H9 (cell line): ENCODE measurements around the gene PSMB7. TPM values are rescaled to one million over a fixed set of nuclear protein-coding genes. Genes with fewer than 3 reads are reported as not detected.
A peak's percentile ranks its signal among the peaks of the same experiment; 100 is the strongest.

Experiments used
- DNase-seq: peaks from one replicate; pipeline ENCODE4 v3.0.0-alpha.2; 2017
- H2AFZ ChIP-seq: one replicate; pipeline ENCODE4 v1.6.1; 2013; ENCODE audit warnings: mild to moderate bottlenecking, low read length, control low read depth, moderate library complexity
- H2AK5ac ChIP-seq: 2 replicates; pipeline ENCODE4 v1.6.1; 2013; ENCODE audit warnings: low read length, control low read depth, mixed read lengths; ENCODE audit not compliant: insufficient read length
- H2BK120ac ChIP-seq: one replicate; pipeline ENCODE4 v1.6.1; 2013; ENCODE audit warnings: low read depth, mild to moderate bottlenecking, low read length, control low read depth, inconsistent platforms; ENCODE audit not compliant: poor library complexity, severe bottlenecking
- H2BK12ac ChIP-seq: 2 replicates; pipeline ENCODE4 v1.6.1; 2013; ENCODE audit warnings: low read length, control low read depth, mixed read lengths, low read depth; ENCODE audit not compliant: insufficient read length
- H2BK15ac ChIP-seq: 2 replicates; pipeline ENCODE4 v1.6.1; 2013; ENCODE audit warnings: low read depth, low read length, control low read depth
- H2BK20ac ChIP-seq: one replicate; pipeline ENCODE4 v1.6.1; 2013; ENCODE audit warnings: low read depth, mild to moderate bottlenecking, low read length, control low read depth, inconsistent platforms; ENCODE audit not compliant: poor library complexity, severe bottlenecking
- H2BK5ac ChIP-seq: 2 replicates; pipeline ENCODE4 v1.6.1; 2013; ENCODE audit warnings: low read length, control low read depth, mixed read lengths; ENCODE audit not compliant: insufficient read length
- H3K14ac ChIP-seq: 2 replicates; pipeline ENCODE4 v1.6.1; 2013; ENCODE audit warnings: low read length, control low read depth; ENCODE audit not compliant: insufficient read depth
- H3K18ac ChIP-seq: 2 replicates; pipeline ENCODE4 v1.6.1; 2013; ENCODE audit warnings: low read depth, mild to moderate bottlenecking, mixed read lengths, low read length, control low read depth; ENCODE audit not compliant: insufficient read length
- H3K23ac ChIP-seq: 2 replicates; pipeline ENCODE4 v1.6.1; 2013; ENCODE audit warnings: low read length, control low read depth, mixed read lengths, low read depth; ENCODE audit not compliant: insufficient read length
- H3K23me2 ChIP-seq: 2 replicates; pipeline ENCODE4 v1.6.1; 2013; ENCODE audit warnings: low read depth, mild to moderate bottlenecking, mixed read lengths, low read length, control low read depth; ENCODE audit not compliant: insufficient read length, poor library complexity, severe bottlenecking
- H3K27ac ChIP-seq: 2 replicates; pipeline ENCODE4 v1.5.1; 2013; ENCODE audit warnings: low read length, control low read depth, mixed read lengths, low read depth; ENCODE audit not compliant: insufficient read length
- H3K27me3 ChIP-seq: 2 replicates; pipeline ENCODE4 v1.6.1; 2013; ENCODE audit warnings: low read length, control low read depth, inconsistent platforms; ENCODE audit not compliant: insufficient read depth
- H3K4ac ChIP-seq: 2 replicates; pipeline ENCODE4 v1.6.1; 2013; ENCODE audit warnings: low read depth, mild to moderate bottlenecking, control low read depth, inconsistent platforms, low read length, moderate library complexity
- H3K4me1 ChIP-seq: 2 replicates; pipeline ENCODE4 v1.6.1; 2013; ENCODE audit warnings: low read length, control low read depth, inconsistent platforms; ENCODE audit not compliant: insufficient read depth
- H3K4me2 ChIP-seq: 2 replicates; pipeline ENCODE4 v1.6.1; 2013; ENCODE audit warnings: low read length, control low read depth, mixed read lengths; ENCODE audit not compliant: insufficient read length, insufficient read depth
- H3K56ac ChIP-seq: 2 replicates; pipeline ENCODE4 v1.6.1; 2013; ENCODE audit warnings: low read depth, mild to moderate bottlenecking, mixed read lengths, low read length, control low read depth; ENCODE audit not compliant: insufficient read length
- H3K79me1 ChIP-seq: 2 replicates; pipeline ENCODE4 v1.6.1; 2013; ENCODE audit warnings: low read depth, mild to moderate bottlenecking, moderate library complexity, low read length, control low read depth, inconsistent platforms; ENCODE audit not compliant: insufficient read depth, poor library complexity, severe bottlenecking
- H3K79me2 ChIP-seq: 2 replicates; pipeline ENCODE4 v1.6.1; 2013; ENCODE audit warnings: low read length, control low read depth, inconsistent platforms; ENCODE audit not compliant: insufficient read depth
- H3K9ac ChIP-seq: 2 replicates; pipeline ENCODE4 v1.6.1; 2013; ENCODE audit warnings: low read length, control low read depth, mixed read lengths; ENCODE audit not compliant: insufficient read length; ENCODE audit errors: extremely low read depth
- H3K9me3 ChIP-seq: one replicate; pipeline ENCODE4 v1.6.1; 2013; ENCODE audit warnings: low read depth, low read length, inconsistent platforms; ENCODE audit not compliant: control insufficient read depth
- H3T11ph ChIP-seq: one replicate; pipeline ENCODE4 v1.6.1; 2013; ENCODE audit warnings: mild to moderate bottlenecking, low read length, control low read depth, inconsistent platforms
- H4K20me1 ChIP-seq: one replicate; pipeline ENCODE4 v1.6.1; 2013; ENCODE audit not compliant: control insufficient read depth, insufficient read length, insufficient read depth
- H4K5ac ChIP-seq: 2 replicates; pipeline ENCODE4 v1.6.1; 2013; ENCODE audit warnings: low read depth, mild to moderate bottlenecking, mixed read lengths, low read length, control low read depth; ENCODE audit not compliant: insufficient read length
- H4K8ac ChIP-seq: replicated peaks from 2 replicates; pipeline ENCODE4 v1.6.1; 2013; ENCODE audit warnings: low read length, control low read depth, mixed read lengths, low read depth; ENCODE audit not compliant: insufficient read length
- H4K91ac ChIP-seq: 2 replicates; pipeline ENCODE4 v1.6.1; 2013; ENCODE audit warnings: low read depth, mild to moderate bottlenecking, moderate library complexity, mixed read lengths, low read length, control low read depth; ENCODE audit not compliant: insufficient read length
- H3K27ac Mint-ChIP-seq, 3 experiments: 2 replicates in 2 of 3; 3 replicates in 1 of 3; pipeline ENCODE4 v1.8.0; 2020 to 2021; ENCODE audit warnings: mixed read lengths in 3 of 3, mild to moderate bottlenecking in 1 of 3, moderate library complexity in 1 of 3
- H3K27me3 Mint-ChIP-seq: 2 replicates; pipeline ENCODE4 v1.8.0; 2021; ENCODE audit warnings: low read depth, mild to moderate bottlenecking, moderate library complexity, mixed read lengths
- H3K36me3 Mint-ChIP-seq, 3 experiments: 2 replicates in 2 of 3; 3 replicates in 1 of 3; pipeline ENCODE4 v1.8.0; 2020 to 2021; ENCODE audit warnings: low read depth in 3 of 3, mixed read lengths in 3 of 3; ENCODE audit not compliant: insufficient read depth in 1 of 3
- H3K4me1 Mint-ChIP-seq, 2 experiments: 2 replicates each; pipeline ENCODE4 v1.8.0; 2020; ENCODE audit warnings: mixed read lengths in 2 of 2
- H3K4me3 Mint-ChIP-seq, 2 experiments: 2 replicates in 1 of 2; 3 replicates in 1 of 2; pipeline ENCODE4 v1.8.0; 2020 to 2021; ENCODE audit warnings: mild to moderate bottlenecking in 2 of 2, mixed read lengths in 2 of 2, moderate library complexity in 1 of 2
- H3K9me3 Mint-ChIP-seq, 2 experiments: 2 replicates in 1 of 2; 3 replicates in 1 of 2; pipeline ENCODE4 v1.8.0; 2020; ENCODE audit warnings: mild to moderate bottlenecking in 2 of 2, mixed read lengths in 2 of 2, moderate library complexity in 1 of 2
- WGBS: extraction: QIAGEN DNeasy Blood & Tissue Kit; methylation state at CpG from one replicate; pipeline ENCODE4 v1.1.7; 2013; ENCODE audit warnings: missing lambda C conversion rate, low lambda C conversion rate, mixed read lengths; ENCODE audit not compliant: insufficient read length; ENCODE audit errors: extremely low coverage; 5-methylcytosine and 5-hydroxymethylcytosine counted together
- total RNA-seq: library from RNA; stranded (reverse); gene quantifications from 2 replicates; pipeline ENCODE4 v1.2.1, GENCODE V29; 2021
- TF ChIP-seq, protein P1 (sequence below): fragments of 200-600 bp; sonication (generic); conservative IDR thresholded peaks from 3 replicates; pipeline ENCODE4 v1.8.0; 2021; ENCODE audit warnings: antibody characterized with exemption, mild to moderate bottlenecking

PSMB7 gene
- total RNA-seq, 1 experiment from 2014 or later, result 209 TPM

DNA sequence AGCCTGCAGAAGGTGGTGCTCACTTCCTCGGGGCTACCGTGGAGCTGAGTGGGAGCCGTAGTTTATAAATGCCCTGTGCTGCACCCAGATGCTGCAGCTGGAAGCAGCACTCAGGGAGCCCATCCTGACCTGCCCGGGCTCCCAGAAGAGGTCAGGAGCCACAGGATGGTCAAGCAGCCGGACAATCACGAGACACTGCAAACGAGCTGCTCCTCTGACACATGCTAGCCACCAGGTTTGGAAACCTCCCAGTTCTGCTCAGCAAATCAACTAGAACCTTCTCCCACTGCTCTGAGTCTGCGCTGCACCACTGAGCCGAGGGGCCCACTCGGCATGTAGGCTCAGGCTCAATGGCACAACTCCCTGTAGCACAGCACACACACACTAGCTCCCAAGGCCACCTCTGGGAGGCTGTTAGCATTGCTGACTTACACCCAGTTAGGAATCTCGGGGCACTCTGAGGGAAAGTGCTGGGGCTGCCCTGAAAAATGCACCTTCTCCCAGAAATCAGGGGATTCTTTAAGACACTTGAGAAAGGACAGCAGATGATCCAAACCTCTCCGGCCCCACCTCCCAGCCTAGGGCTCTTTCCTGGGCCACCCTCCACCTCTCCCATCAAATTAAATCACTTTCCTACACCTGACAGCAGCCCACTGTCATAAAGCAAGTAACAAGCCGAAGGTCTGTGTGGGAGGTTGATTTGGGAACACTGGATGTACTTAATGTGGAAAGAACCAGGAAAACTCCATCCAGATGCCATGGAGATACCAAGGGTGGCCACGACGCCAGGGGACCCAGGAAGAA lies 59.1 kb downstream of the PSMB7 start:
- H3K18ac ChIP-seq, result no peak overlapping the region
- no peaks in the 10 kb centered on the region for H3K27me3 ChIP-seq
- H3K14ac ChIP-seq, result no peak overlapping the region
- H3K79me1 ChIP-seq, result peaks cover 9% of the 10 kb centered on the region
- no peaks in the 10 kb centered on the region for H3K23me2 ChIP-seq
- no peak overlapping the region for H3K56ac ChIP-seq
- H3T11ph ChIP-seq, result no peak overlapping the region
- 0 out of 2 replicates have a peak, but pooled peaks cover 3% of the 10 kb centered on the region for H3K4me1 ChIP-seq
- peak overlapping the region; percentile 24 to 83 (median 74); a peak in 4 of 7 replicates for H3K27ac Mint-ChIP-seq
- no peak for DNase-seq
- H3K4me3 Mint-ChIP-seq, result no peak overlapping the region
- no peak overlapping the region for H2BK5ac ChIP-seq
- H4K20me1 ChIP-seq, result no peaks in the 10 kb centered on the region
- peaks cover 5 to 15% of the 10 kb centered on the region in 2 experiments; a peak in 3 of 4 replicates for H3K4me1 Mint-ChIP-seq
- H4K5ac ChIP-seq, result no peak overlapping the region
- no peaks in the 10 kb centered on the region for H3K27me3 Mint-ChIP-seq
- H3K36me3 Mint-ChIP-seq, result peaks cover 19 to 47% (median 35%) of the 10 kb centered on the region in 3 experiments; a peak in 6 of 7 replicates
- H2BK15ac ChIP-seq, result no peak overlapping the region
- no peak overlapping the region for H4K8ac ChIP-seq
- no peak overlapping the region for H2BK12ac ChIP-seq
- no peak overlapping the region for H3K9ac ChIP-seq
- H2BK20ac ChIP-seq, result no peak overlapping the region
- TF ChIP-seq, protein P1, sequence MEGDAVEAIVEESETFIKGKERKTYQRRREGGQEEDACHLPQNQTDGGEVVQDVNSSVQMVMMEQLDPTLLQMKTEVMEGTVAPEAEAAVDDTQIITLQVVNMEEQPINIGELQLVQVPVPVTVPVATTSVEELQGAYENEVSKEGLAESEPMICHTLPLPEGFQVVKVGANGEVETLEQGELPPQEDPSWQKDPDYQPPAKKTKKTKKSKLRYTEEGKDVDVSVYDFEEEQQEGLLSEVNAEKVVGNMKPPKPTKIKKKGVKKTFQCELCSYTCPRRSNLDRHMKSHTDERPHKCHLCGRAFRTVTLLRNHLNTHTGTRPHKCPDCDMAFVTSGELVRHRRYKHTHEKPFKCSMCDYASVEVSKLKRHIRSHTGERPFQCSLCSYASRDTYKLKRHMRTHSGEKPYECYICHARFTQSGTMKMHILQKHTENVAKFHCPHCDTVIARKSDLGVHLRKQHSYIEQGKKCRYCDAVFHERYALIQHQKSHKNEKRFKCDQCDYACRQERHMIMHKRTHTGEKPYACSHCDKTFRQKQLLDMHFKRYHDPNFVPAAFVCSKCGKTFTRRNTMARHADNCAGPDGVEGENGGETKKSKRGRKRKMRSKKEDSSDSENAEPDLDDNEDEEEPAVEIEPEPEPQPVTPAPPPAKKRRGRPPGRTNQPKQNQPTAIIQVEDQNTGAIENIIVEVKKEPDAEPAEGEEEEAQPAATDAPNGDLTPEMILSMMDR, result no peak
- no peak overlapping the region for H4K91ac ChIP-seq
- H3K9me3 ChIP-seq, result no peaks in the 10 kb centered on the region
- H3K9me3 Mint-ChIP-seq, result no peaks in the 10 kb centered on the region
- H3K27ac ChIP-seq, result no peak overlapping the region
- no CpG with 5 or more reads among the region's 15 CpGs for WGBS
- no peak overlapping the region for H2AK5ac ChIP-seq
- no peak overlapping the region for H3K4me2 ChIP-seq
- no peak overlapping the region for H2AFZ ChIP-seq
- peaks cover 2% of the 10 kb centered on the region; the same call in 1 of the 2 replicates for H3K79me2 ChIP-seq
- no peak overlapping the region for H3K4ac ChIP-seq
- H3K23ac ChIP-seq, result no peak overlapping the region
- no peak overlapping the region for H2BK120ac ChIP-seq
